Spinal cord (tissue), 10 donors: Measurements from ENCODE around the gene CCDC120. TPM values are rescaled to one million over a fixed set of nuclear protein-coding genes. Genes with fewer than 3 reads are reported as not detected.
A peak's percentile ranks its signal among the peaks of the same experiment; 100 is the strongest.

Source experiments
- DNase-seq, 6 donors: peaks; one replicate each; pipeline versions ENCODE4 v3.0.0 to v3.0.0-alpha.2; 2013 to 2015; ENCODE audit warnings: low spot score in 6 of 6, low read depth in 4 of 6
- H3K27ac ChIP-seq: one replicate; pipeline ENCODE4 v1.5.1; 2013; ENCODE audit warnings: low read depth, low read length, control low read depth
- H3K27me3 ChIP-seq: one replicate; pipeline ENCODE4 v1.6.1; 2013; ENCODE audit warnings: low read length; ENCODE audit not compliant: control insufficient read depth, insufficient read depth
- H3K36me3 ChIP-seq: one replicate; pipeline ENCODE4 v1.6.1; 2013; ENCODE audit warnings: low read length; ENCODE audit not compliant: control insufficient read depth, insufficient read depth
- H3K4me1 ChIP-seq: one replicate; pipeline ENCODE4 v1.6.1; 2013; ENCODE audit warnings: low read length; ENCODE audit not compliant: control insufficient read depth, insufficient read depth
- H3K4me3 ChIP-seq: one replicate; pipeline ENCODE4 v1.5.1; 2013; ENCODE audit warnings: low read depth, low read length, control low read depth
- H3K9me3 ChIP-seq: one replicate; pipeline ENCODE4 v1.6.1; 2013; ENCODE audit warnings: low read length; ENCODE audit not compliant: control insufficient read depth, insufficient read depth
- WGBS: methylation state at CpG from one replicate; pipeline ENCODE4 v1.1.5; 2013; ENCODE audit warnings: missing lambda C conversion rate; ENCODE audit not compliant: insufficient coverage; 5-methylcytosine and 5-hydroxymethylcytosine counted together
- polyA plus RNA-seq, 2 donors: library from polyadenylated mRNA; unstranded; fragments of 120-200 nt; gene quantifications; one replicate each; pipeline ENCODE4 v1.2.1, GENCODE V29; 2013; ENCODE audit not compliant: insufficient read length in 2 of 2
- total RNA-seq, 2 donors: library from RNA; depleted of rRNA in 1 of 2; stranded (reverse); fragments of 120-200 nt in 1 of 2; fragments of >200 nt in 1 of 2; gene quantifications; one replicate each; pipeline versions ENCODE4 v1.2.3 to v1.2.4, GENCODE V29; 2013 to 2014
- donor health status: healthy.

Gene CCDC120
- total and polyA plus RNA-seq, 4 donors, result 1.6 to 22.4 (median 9.2) TPM

DNA sequence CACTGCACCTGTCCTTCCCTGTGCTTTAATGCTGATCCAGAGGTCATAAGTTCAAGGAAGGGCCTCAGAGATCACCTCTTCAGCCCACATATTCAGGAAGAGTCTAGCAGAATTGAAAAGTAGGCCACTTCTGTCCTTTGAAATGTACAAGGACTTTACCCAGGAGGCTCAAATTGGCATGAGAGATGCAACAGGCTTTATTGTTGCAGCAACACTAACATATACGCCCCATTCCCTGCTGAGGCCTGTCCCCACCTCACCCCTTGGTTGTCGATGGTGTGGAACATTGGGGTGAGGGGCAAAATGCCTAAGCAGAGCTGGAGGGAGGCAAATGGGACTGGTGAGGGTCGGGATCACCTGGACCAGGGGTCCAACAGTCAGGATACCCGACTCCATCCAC lies 12.2 kb downstream of the CCDC120 start:
- Histone ChIP-seq H3K4me1 (peaks cover 33% of the 10 kb centered on the region), H3K27ac (no peak overlapping the region), H3K27me3 (no peaks in the 10 kb centered on the region), H3K9me3 (no peaks in the 10 kb centered on the region), H3K36me3 (peaks cover 40% of the 10 kb centered on the region), H3K4me3 (no peak overlapping the region)
- WGBS, result 89% methylated on average over 2 of the region's 4 CpGs
- DNase-seq, result no peak

GRCh38 chrX:49071877-49072711 lies 13.3 kb downstream of the CCDC120 start:
- Histone ChIP-seq H3K4me1 (peaks cover 33% of the 10 kb centered on the region), H3K27me3 (no peaks in the 10 kb centered on the region), H3K4me3 (peak overlapping the region; percentile 88), H3K27ac (peak overlapping the region; percentile 64), H3K36me3 (peaks cover 38% of the 10 kb centered on the region), H3K9me3 (no peaks in the 10 kb centered on the region)
- DNase-seq, result peak in 4 of 6 donors; percentile 15 to 89 (median 68)
- WGBS, result 31% methylated on average over 63 of the region's 63 CpGs

GRCh38 chrX:49072712-49073095 lies 13.9 kb downstream of the CCDC120 start:
- peaks cover 36% of the 10 kb centered on the region for H3K36me3 ChIP-seq
- H3K4me3 ChIP-seq, result peak overlapping the region; percentile 88
- H3K27me3 ChIP-seq, result no peaks in the 10 kb centered on the region
- no peaks in the 10 kb centered on the region for H3K9me3 ChIP-seq
- 45% methylated on average over 10 of the region's 10 CpGs for WGBS
- peak in 1 of 6 donors; percentile 1 for DNase-seq
- peaks cover 33% of the 10 kb centered on the region for H3K4me1 ChIP-seq
- H3K27ac ChIP-seq, result no peak overlapping the region

DNA sequence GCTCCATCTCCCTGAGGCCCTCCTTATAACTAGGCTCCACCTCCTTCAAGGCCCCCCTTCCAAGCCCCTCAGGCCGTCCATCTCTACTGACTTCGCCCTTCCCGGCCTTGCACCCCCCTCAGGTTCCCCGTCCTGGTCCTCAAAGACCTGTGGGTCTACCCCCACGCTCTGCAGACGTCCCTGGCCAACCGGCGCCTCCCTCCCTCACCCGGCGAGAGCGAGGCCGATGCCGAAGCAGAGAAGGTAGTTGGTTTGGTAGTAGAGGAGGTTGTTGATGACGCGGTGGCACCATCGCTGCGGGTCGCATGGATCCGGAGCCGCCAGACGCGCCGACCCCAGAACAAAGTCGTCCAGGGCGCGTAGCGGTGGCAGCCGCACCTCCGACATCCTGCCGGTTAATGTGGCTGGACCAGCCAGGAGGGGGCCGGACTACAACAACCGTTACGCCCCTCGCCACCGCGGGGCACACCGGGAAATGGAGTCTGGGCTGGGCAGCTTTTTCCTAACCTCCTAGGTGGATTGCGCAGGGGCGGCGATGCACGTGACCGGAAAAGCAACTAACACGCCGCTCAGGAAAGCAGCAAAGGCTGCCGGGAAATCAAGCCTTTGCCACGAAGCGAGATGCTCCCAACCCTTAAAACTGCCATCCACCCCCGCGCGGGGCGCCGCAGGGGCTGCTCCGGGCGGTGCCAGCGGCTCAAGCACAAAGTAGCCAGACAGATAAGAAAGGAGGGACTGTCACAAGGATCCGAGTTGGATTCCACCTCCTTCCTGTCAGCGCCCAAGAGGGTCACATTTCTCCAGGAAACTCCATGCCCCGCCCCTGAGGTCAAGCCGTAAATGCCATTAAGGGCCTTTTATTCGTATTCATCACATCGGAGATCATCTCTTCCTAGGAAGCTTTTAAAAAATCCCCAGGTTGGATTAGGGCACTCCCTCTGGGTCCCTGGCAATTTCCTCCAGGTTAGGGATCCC lies 15.1 kb downstream of the CCDC120 start, which contains the start of gene PRAF2:
Gene PRAF2 (minus strand): TSS at position 402 of the 975 bp plus-strand sequence. CDS start 15 bp downstream, at position 387.
- Histone ChIP-seq H3K27me3 (no peaks in the 10 kb centered on the region), H3K36me3 (peaks cover 30% of the 10 kb centered on the region), H3K4me1 (peaks cover 33% of the 10 kb centered on the region), H3K27ac (peak within 1 kb of the TSS; percentile 84), H3K4me3 (peak within 1 kb of the TSS; percentile 88), H3K9me3 (no peaks in the 10 kb centered on the region)
- WGBS, result 25% methylated on average over 56 of the region's 61 CpGs
- DNase-seq, result peak; percentile 68 to 97 (median 82)

DNA sequence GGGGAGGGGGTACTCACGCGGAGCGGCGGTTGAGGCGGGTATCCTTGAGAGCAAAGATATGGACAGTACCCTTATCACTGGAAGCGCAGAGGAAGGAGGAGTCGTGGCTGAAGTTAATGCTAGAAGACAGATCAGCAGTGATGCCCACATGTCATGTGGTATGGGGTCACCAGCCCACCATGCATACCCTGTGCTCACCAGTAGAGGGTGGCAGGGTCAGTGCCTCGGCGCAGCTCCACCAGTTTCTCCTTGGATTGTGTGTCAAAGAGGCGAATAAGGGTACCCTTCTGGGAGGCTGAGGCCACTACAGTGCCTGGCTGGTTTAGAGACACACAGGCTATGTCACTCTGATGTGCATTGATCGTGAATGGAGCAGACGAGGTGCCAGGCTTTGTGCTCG lies 16.5 kb downstream of the CCDC120 start:
- Histone ChIP-seq H3K36me3 (peaks cover 26% of the 10 kb centered on the region), H3K4me1 (peaks cover 41% of the 10 kb centered on the region), H3K27ac (no peak overlapping the region), H3K4me3 (no peak overlapping the region), H3K27me3 (no peaks in the 10 kb centered on the region), H3K9me3 (no peaks in the 10 kb centered on the region)
- no peak for DNase-seq
- 90% methylated on average over 10 of the region's 13 CpGs for WGBS

- Histone ChIP-seq H3K27ac (no peak overlapping the region), H3K36me3 (peaks cover 18% of the 10 kb centered on the region), H3K27me3 (no peaks in the 10 kb centered on the region), H3K4me1 (peaks cover 26% of the 10 kb centered on the region), H3K4me3 (no peak overlapping the region), H3K9me3 (no peaks in the 10 kb centered on the region)
- WGBS, result 67% methylated on average over 1 of the region's 5 CpGs
- no peak for DNase-seq
These were observed 19.1 kb downstream of the CCDC120 start for GRCh38 chrX:49077941-49078340.

GRCh38 chrX:49079489-49080428 lies 21.0 kb downstream of the CCDC120 start, which contains the start of gene WDR45:
Gene WDR45, minus strand, starts transcription at chrX:49079887. Its CDS starts 1,792 bp downstream, at chrX:49078095.
- Histone ChIP-seq H3K27me3 (no peaks in the 10 kb centered on the region), H3K4me1 (peaks cover 12% of the 10 kb centered on the region), H3K36me3 (peaks cover 18% of the 10 kb centered on the region), H3K4me3 (peak within 1 kb of the TSS; percentile 65), H3K9me3 (no peaks in the 10 kb centered on the region), H3K27ac (peak within 1 kb of the TSS; percentile 93)
- WGBS, result 24% methylated on average over 48 of the region's 55 CpGs
- peak in 4 of 6 donors; percentile 35 to 86 (median 68) for DNase-seq

GRCh38 chrX:49082271-49082871 lies 23.6 kb downstream of the CCDC120 start:
- no peak overlapping the region for H3K27ac ChIP-seq
- no peaks in the 10 kb centered on the region for H3K9me3 ChIP-seq
- H3K4me1 ChIP-seq, result peaks cover 9% of the 10 kb centered on the region
- H3K36me3 ChIP-seq, result peaks cover 5% of the 10 kb centered on the region
- H3K4me3 ChIP-seq, result no peak overlapping the region
- H3K27me3 ChIP-seq, result no peaks in the 10 kb centered on the region
- 100% methylated on average over 2 of the region's 4 CpGs for WGBS
- no peak for DNase-seq
